ENCODE data around the gene PCYT1A. TPM values are rescaled to one million over a fixed set of nuclear protein-coding genes. Genes with fewer than 3 reads are reported as not detected.
"Not testable (repeated sequence)": the region's sequence is repeated elsewhere in the genome, so short reads cannot be mapped to it uniquely, and the experiment has no call there.

Gene PCYT1A
- polyA plus RNA-seq (ENCODE audit: insufficient read length in 3 of 3): 10 to 100 TPM; 36.8 to 38.8 (median 37.7) TPM

DNA sequence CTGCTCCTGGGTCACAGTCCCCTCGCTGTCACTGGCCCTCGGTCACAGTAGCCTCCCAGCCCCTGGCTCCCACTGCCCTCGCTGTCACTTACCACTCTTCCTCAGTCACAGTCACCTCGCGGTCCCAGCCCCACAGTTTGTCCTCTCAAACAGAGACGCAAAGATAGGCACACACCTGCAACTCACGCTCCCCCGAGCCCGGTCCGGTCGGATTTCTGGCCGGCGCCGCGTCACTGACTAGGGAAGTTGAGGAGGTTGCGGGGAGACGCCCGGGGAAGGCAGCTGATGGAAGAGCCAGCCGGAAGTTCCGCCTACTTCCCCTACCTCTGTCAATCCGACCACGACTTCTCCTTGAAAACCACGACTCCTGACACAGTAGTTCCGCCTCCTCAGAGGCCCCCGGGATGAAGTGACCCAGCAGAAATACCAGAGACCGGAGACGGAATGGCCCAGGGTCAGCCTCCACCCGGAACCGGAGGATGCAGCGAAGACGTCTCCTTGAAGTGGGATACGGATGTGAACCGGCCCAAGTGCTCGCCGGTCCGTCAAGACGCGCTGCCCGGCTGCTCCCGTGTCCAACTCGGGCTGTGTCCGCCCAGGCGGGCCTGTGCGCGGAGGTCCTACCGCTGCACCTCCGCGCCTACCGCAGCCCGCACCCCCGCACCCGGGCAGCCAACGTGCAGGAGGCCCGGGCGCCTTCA is at the start of gene PCYT1A:
PCYT1A (minus strand) TSS at position 287 of the 701 bp plus-strand sequence. CDS start 17,195 bp downstream, outside the sequence.
- peak; percentile 85 to 92 (median 88) for DNase-seq (ENCODE audit: low read depth in 3 of 3, low spot score in 2 of 3)

DNA sequence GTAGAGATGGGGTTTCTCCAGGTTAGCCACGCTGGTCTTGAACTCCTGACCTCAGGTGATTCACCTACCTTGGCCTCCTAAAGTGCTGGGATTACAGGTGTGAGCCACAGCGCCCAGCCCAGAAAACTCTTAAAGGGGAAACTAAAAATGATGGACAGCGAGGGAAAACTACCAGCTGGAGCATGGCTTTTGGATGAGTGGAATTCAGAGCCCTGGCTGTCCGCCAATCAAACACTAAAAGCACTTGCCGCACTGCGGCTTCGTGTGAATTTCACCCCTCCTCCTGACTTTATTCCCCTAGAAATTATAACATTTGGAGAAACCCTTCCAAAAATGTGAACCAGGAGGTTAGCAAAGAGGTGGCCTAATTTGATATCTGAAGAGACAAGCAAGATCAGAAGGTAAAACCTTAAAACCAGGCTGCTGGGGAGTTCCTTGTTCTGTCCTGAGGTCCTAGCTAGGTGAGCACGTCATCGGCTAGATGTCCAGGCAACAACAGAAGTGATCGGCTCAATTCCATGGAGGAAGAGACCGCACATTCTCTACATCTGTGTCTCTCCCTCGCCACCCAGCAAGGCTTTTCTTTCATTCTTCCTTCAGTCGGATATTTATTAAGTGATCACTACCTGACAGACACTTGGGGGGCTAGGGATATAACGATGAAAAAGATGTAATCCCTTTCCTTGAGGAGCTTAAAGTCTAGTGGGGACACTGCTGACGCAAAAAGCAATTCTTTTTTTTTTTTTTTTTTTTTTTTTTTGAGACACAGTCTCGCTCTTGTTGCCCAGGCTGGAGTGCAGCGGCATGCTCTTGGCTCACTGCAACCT is 49.0 kb upstream of the PCYT1A start:
- no peak for DNase-seq (ENCODE audit: low read depth in 3 of 3, low spot score in 2 of 3)

DNA sequence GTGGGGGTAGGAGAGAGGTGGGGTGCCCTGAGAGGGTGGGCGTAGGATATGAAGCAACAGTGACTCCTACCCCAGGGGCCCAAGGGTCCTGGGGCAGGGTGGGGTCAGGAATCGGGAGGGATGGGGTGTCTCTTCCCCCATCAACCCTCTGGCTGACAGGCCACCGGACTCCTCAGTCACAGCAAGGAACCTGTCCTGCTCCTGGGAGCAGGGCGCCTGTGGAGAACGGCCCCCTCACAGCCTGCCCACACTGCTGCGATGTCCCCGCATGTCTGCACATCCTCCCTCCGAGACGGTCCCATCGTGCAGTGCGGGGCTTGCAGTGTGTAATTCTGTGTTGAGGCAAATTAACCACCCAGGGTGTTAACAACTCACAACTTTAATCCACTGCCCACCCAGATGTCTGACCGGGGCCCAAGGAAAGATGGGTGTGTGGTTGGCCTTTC is 48.0 kb upstream of the PCYT1A start:
- no peak for DNase-seq (ENCODE audit: low read depth in 3 of 3, low spot score in 2 of 3)

DNA sequence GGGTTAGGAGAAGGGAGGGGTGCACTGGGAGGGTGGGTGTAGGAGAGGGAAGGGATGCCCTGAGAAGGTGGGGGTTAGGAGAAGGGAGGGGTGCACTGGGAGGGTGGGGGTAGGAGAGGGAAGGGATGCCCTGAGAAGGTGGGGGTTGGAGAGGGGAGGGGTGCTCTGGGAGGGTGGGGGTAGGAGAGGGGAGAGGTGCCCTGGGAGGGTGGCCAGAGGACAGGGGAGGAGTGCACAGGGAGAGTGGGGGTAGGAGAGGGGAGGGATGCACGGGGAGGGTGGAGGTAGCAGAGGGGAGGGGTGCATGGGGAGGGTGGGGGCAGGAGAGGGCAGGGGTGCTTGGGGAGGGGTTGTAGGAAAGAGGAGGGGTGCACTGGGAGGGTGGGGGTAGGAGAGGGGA is 47.5 kb upstream of the PCYT1A start:
- DNase-seq (ENCODE audit: low read depth in 3 of 3, low spot score in 2 of 3): no peak

DNA sequence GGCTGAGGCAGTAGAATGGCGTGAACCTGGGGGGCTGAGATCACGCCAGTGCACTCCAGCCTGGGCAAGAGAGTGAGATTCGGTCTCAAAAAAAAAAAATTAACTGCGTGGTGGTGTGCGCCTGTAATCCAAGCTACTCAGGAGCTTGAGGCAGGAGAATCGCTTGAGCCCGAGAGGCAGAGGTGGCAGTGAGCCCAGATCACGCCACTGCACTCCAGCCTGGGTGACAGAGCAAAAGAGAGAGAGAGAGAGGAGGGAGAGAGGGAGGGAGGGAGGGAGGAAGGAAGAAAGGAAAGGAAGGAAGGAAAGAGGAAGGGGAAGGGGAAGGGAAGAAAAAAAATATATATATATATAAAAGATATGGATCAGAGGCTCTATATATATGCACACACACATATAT is 44.6 kb upstream of the PCYT1A start:
- DNase-seq (ENCODE audit: low read depth in 3 of 3, low spot score in 2 of 3): no peak

DNA sequence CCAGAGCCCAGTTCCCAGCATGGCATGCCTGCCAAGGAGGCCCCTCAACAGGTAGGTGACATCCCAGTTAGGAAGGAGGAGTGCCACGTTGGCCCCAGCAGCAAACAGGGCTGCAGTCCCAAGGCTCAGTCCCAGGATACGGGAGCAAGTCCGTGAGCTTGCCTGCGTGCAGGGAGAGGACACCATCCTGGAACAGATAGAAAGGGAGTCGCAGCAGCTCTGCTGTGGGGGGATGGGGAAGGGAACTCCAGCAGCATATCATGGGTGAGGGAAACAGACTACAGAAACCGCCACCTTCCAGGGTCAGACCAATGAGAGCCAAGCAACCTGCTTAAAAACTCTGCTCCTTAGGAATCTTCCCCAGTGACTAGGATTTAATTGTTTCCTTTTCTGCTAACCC is 39.9 kb upstream of the PCYT1A start:
- no peak for DNase-seq (ENCODE audit: low read depth in 3 of 3, low spot score in 2 of 3)

DNA sequence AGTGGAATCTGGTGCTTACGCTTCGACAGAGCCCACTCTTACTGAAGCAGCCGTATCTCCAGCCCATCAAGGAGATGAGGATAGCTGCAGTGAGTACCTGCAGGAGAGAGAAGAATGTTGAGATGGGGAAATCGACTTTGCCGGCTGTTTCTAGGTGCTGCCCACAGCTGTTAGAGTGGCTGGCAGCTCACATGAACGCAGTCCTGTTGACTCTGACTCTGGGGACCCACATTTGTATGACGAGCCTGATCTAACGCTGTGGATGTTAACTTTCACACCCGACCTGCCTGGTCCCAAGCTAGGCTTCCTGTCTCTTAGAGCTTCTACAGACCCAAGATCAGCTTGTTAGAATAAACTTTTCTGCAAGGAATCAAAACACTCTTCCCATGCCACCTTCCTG is 39.4 kb upstream of the PCYT1A start:
- DNase-seq (ENCODE audit: low read depth in 3 of 3, low spot score in 2 of 3): no peak

DNA sequence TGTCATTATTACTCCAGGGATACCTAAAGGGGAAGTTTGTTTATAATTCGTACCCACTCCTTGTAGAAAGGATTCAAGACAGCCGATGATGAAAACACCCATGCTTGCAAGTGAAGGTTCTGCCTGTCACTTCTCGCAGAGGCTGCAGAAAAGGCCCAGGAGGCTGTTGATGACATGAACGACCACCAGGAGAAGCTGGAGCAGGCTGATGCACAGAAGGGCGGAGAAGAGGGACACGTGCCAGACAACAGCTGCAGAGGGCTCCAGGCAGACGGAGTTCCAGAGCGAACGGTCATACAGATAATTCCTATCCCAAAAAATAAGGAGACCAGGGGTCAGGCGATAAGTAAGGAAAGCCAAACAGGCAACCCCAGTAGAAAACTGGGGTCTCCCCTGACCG is 36.2 kb upstream of the PCYT1A start:
- DNase-seq (ENCODE audit: low read depth in 3 of 3, low spot score in 2 of 3): peak in 1 of 3 donors; percentile 3

DNA sequence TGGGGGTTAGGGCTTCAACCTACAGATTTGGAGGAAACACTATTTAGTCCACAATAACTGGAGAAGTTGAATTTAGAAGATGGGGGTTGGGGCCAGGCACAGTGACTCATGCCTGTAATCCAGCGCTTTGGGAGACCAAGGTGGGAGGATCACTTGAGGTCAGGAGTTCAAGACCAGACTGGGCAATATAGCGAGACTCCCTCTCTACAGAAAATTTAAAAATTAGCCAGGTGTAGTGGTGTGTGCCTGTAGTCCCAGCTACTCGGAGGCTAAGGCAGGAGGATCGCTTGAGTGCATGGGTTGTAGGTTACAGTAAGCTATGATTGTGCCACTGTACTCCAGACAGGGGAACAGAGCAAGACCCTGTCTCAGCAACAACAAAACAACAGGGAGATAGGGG is 35.5 kb upstream of the PCYT1A start:
- DNase-seq (ENCODE audit: low read depth in 3 of 3, low spot score in 2 of 3): no peak

DNA sequence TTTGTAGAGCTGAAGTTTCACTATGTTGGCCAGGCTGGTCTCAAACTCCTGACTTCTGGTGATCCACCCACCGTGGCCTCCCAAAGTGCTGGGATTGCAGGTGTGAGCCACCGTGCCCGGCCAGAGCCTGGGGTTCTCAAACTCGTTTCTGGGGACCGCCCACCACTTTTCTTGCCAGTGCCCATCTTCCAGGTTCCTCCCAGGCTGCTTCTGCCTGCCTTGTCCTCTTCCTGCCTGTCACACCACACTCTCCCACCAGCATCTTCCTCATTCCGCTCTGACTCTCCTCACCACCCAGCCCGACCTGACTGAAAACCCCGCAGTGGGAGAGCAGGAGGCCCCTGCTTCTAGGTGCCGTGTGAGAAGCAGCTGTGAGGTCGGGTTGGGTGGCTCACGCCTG is 33.6 kb upstream of the PCYT1A start:
- no peak for DNase-seq (ENCODE audit: low read depth in 3 of 3, low spot score in 2 of 3)

DNA sequence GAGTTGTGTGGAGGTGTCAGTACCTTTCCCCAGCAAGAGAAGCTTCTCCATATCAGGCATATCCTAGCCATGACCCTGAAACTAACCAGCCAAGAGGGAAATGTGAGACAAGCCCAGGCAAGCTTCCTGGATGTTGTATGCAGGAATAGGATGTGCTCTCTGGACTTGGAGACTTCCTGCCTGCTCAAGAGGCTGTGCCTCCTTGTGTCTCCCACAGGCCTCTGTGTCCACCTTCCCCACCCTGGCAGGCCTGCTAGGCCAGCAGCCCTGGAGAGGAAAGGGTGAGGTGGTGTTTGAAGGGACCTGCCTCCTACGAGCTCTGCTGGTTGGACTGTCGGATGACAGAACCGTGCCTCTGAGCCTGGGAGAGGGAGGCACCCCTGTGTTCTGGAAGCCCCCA is 32.6 kb upstream of the PCYT1A start:
- DNase-seq (ENCODE audit: low read depth in 3 of 3, low spot score in 2 of 3): no peak

DNA sequence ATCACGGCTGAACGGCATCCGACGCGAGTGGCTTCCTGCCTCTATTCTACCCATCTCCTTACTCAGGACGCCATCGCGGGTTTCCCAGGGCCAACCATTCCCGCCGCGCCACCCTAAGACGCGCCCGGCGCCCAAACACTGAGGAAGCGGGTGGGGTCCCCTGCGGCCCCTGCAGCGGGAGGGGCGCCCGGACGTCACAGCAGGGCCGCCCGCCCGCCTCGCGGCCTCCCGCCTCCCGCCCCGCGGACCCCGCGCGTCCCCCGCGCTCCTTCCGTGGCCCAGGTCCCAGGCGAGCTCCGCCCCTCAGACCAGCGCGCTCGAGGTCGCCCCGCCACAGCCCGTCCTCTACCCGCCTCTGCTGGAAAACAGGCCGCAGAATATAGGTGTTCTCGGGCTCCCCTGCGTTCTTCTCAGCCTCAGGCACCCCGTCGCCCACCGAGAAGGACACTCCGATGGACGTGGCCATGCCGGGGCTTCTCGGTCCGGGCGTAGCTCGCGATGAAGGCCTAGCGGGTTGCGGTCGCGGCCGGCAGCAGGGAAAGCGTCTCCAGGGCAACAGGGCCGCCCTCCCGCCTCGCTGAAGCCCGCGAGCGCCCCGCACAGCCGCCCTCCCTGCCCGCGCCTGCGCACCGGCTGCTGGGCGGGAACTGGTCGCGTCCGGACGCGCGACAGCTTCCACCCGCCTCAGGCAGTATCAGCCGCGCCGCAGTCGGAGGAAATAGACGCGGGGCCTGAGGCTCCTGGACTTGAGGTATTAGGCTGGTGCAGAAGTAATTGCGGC is 30.4 kb upstream of the PCYT1A start, which contains the start of gene DYNLT2B:
DYNLT2B (minus strand) TSS at position 554 of the 781 bp plus-strand sequence; CDS start at position 466, 88 bp downstream.
- peak; percentile 72 to 84 (median 82) for DNase-seq (ENCODE audit: low read depth in 3 of 3, low spot score in 2 of 3)

DNA sequence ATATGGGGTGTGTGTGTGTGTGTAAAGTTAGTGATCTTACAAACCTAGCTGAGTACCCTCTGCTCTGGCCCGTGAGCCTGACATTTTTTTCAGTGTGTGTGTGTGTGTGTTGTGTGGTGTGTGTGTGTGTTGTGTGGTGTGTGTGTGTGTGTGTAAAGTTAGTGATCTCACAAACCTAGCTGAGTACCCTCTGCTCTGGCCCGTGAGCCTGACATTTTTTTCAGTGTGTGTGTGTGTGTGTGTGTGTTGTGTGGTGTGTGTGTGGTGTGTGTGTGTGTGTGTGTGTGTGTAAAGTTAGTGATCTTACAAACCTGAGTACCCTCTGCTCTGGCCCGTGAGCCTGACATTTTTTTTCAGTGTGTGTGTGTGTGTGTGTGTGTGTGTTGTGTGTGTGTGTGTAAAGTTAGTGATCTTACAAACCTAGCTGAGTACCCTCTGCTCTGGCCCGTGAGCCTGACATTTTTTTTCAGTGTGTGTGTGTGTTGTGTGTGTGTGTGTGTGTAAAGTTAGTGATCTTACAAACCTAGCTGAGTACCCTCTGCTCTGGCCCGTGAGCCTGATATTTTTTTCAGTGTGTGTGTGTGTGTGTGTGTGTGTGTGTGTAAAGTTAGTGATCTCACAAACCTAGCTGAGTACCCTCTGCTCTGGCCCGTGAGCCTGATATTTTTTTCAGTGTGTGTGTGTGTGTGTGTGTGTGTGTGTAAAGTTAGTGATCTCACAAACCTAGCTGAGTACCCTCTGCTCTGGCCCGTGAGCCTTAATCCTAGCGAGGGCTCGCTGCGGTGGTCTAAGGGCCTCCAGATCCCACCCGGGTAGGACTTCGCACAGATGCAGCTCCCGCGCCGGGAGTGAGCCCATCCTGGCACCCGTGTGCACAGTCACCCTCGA is 29.5 kb upstream of the PCYT1A start:
- peak in 2 of 3 donors; percentile 33 to 37 for DNase-seq (ENCODE audit: low read depth in 3 of 3, low spot score in 2 of 3)

DNA sequence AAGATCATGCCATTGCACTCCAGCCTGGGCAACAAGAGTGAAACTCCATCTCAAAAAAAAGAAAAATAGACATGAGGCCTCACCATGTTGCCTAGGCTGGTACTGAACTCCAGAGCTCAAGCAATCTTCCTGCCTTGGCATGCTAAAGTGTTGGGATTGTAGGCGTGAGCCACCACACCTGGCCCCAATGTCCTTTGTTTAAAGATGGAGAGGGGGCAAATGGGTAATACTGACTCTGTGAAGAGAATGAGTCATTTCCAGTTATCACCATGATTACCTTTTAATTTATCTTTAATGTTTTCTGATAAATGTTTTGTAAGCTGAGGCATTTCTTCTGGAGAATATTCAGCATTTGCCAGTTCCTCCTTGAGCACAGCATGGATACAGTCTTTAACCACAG is 28.3 kb upstream of the PCYT1A start:
- no peak for DNase-seq (ENCODE audit: low read depth in 3 of 3, low spot score in 2 of 3)

DNA sequence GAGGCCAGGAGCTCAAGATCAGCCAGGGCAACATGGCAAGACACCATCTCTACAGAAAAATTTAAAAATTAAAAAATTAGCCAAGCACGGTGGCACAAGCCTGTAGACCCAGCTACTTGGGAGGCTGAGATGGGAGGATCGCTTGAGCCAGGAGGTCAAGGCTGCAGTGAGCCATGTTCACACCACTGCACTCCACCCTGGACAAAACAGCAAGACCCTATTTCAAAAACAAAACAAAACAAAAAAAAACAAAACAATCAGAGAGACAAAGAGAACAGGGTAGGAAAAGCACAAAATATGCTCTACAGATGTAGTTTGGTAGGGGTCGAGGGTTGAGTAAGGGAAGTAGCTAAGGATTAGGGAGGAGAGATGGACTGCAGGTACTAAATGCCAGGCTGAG is 27.1 kb upstream of the PCYT1A start:
- DNase-seq (ENCODE audit: low read depth in 3 of 3, low spot score in 2 of 3): no peak

DNA sequence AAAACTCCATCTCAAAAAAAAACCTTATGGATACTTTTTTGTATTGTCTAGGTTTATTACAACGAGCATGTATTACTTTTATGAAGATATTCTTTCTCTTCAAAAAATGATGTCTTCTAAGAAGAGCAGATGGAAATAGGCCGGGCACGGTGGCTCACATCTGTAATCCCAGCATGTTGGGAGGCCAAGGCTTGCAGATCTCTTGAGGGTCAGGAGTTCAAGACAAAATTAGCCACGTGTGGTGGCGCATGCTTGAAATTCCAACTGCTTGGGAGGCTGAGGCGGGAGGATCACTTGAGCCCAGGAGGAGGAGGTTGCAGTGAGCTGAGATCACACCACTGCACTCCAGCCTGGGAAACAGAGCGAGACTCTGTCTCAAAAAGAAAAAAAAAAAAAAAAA is 26.6 kb upstream of the PCYT1A start:
- DNase-seq (ENCODE audit: low read depth in 3 of 3, low spot score in 2 of 3): not testable (repeated sequence)

DNA sequence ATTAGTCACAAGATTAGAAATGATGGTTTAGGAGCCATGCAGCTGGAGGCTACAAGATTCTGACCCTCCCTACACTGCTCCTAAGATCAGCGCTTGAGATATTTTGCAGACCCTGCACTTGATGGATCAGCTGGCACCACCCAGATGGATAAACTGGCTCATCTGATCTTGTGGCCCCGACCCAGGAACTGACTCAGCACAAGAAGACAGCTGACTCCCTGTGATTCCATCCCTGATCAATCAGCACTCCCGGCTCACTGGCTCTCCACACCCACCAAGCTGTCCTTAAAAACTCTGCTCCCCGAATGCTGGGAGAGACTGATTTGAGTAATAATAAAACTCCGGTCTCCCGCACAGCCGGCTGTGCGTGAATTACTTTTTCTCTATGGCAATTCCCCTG is 15.4 kb upstream of the PCYT1A start:
- not testable (repeated sequence) for DNase-seq (ENCODE audit: low read depth in 3 of 3, low spot score in 2 of 3)

DNA sequence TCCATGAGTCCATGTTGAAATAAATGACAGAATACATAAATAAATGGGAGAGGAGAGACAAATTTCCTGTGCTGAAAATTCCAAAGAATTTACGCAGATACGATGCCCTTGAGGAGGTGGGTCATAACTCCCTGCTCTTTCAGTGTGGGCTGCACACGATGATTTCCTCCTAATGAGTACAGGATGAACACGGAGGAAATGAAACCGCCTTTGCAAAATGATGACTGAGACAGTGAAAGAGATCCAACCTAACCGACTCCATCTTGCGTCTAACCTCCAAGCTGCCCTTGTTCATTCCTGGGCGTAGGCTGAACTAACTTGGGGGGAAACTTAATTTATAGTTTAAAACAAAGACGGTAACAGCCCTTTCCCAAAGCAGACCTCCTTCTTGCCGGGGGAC is 15.0 kb upstream of the PCYT1A start:
- DNase-seq (ENCODE audit: low read depth in 3 of 3, low spot score in 2 of 3): not testable (repeated sequence)

DNA sequence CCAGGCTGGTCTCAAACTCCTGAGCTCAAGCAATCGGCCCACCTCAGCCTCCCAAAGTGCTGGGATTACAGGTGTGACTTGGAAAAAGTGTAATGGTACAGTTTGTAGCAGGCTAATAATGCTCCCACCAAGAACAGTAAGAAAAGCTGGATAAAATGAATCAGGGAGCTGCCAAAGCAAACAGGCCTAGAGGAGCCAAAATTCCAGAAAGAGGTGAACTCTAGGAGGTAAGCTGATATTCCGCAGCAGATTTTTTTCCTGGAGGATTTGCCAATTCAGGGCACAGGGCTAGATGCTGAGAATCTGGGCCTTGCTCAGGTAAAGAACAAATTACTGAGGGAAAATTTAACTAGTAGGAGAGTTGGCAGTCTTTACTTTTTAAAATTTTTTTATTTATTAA is 11.0 kb upstream of the PCYT1A start:
- no peak for DNase-seq (ENCODE audit: low read depth in 3 of 3, low spot score in 2 of 3)

Data from right renal cortex interstitium (tissue), 3 donors.